ENCODE measurements around the gene USH2A. TPM values are rescaled to one million over a fixed set of nuclear protein-coding genes. Genes with fewer than 3 reads are reported as not detected.

Gene USH2A
- total RNA-seq, 2 donors from 2014 or later = 0.74 TPM; not detected in 1

DNA sequence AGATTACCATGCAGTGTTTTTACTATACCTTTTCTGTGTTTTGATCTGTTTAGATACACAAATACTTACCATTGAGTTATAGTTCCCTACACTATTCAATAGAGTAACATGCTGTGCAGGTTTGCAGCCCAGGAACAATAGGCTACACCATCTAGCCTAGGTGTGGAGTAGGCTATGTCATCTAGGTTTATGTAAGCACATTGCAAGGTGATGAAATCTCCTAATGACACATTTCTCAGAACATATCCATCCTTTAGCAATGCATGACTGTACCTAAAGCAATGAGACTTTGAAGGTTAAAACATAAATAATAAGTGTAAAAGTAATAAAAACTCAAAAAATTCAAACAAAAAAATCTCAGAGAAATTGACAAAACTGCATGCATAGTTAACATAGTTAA lies 358.6 kb downstream of the USH2A start:
- Histone ChIP-seq H3K4me1 (replicated peaks) (no peaks in the 10 kb centered on the region), H3K4me3 (no peak overlapping the region), H3K9me3 (no peaks in the 10 kb centered on the region), H3K27ac (no peak overlapping the region), H3K36me3 (no peaks in the 10 kb centered on the region), H3K27me3 (replicated peaks; ENCODE audit: insufficient read depth) (no peaks in the 10 kb centered on the region)
- TF ChIP-seq POLR2A (IDR thresholded peaks at IDR 0.05) (no peak), POLR2AphosphoS5 (IDR thresholded peaks at IDR 0.05) (no peak)
- TF ChIP-seq, protein P1, sequence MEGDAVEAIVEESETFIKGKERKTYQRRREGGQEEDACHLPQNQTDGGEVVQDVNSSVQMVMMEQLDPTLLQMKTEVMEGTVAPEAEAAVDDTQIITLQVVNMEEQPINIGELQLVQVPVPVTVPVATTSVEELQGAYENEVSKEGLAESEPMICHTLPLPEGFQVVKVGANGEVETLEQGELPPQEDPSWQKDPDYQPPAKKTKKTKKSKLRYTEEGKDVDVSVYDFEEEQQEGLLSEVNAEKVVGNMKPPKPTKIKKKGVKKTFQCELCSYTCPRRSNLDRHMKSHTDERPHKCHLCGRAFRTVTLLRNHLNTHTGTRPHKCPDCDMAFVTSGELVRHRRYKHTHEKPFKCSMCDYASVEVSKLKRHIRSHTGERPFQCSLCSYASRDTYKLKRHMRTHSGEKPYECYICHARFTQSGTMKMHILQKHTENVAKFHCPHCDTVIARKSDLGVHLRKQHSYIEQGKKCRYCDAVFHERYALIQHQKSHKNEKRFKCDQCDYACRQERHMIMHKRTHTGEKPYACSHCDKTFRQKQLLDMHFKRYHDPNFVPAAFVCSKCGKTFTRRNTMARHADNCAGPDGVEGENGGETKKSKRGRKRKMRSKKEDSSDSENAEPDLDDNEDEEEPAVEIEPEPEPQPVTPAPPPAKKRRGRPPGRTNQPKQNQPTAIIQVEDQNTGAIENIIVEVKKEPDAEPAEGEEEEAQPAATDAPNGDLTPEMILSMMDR (IDR thresholded peaks at IDR 0.05) = no peak
- intact Hi-C loops (cut with DNase I) = no loop called here
- no peak for DNase-seq (ENCODE audit: low spot score)

DNA sequence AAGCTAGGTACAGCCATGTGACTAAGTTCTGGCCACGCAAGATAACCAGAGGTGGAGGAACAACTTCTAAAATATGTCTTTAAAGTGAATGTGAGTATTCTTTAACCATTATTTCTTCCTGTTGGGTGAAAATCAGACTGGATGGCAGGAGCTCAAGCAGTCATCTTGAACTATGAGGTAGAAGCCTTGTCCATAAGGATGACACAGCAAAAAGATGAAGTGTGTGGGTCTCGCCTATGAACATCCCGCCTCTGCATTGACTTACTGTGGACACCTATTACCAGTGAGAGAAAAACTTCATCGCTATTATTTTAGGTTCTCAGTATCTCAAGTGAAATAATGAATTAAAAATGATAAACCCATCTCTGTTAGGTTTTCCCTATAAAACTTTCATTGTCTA lies 365.3 kb downstream of the USH2A start:
- no peaks in the 10 kb centered on the region for H3K36me3 ChIP-seq
- no peaks in the 10 kb centered on the region for H3K4me1 ChIP-seq (replicated peaks)
- WGBS = 94% methylated on average over 4 of the region's 4 CpGs
- no peak for DNase-seq (ENCODE audit: low spot score)
- no peak overlapping the region for H3K27ac ChIP-seq
- TF ChIP-seq POLR2AphosphoS5 (IDR thresholded peaks at IDR 0.05) = no peak
- TF ChIP-seq, protein P1 (IDR thresholded peaks at IDR 0.05) = no peak
- no peak for TF ChIP-seq POLR2A (IDR thresholded peaks at IDR 0.05)
- H3K27me3 ChIP-seq (replicated peaks; ENCODE audit: insufficient read depth) = no peaks in the 10 kb centered on the region
- H3K4me3 ChIP-seq = no peak overlapping the region
- intact Hi-C loops (cut with DNase I) = no loop called here
- H3K9me3 ChIP-seq = no peaks in the 10 kb centered on the region

DNA sequence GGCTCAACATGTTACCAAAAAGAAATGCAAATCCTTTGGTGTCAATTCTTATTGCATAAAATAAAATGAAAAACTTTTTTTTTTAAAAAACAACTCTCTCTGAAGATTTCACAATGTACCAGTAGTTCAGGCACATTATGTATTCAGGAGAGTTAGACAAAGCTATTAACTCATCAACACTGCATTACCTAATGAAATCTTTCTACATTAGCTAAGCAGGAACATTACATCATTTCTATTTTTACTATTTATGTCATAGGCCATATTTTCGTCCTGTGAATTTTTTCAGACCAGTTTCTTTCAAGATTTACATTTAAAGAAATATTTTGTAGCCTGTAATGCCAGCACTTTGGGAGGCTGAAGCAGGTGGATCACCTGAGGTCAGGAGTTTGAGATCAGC lies 366.2 kb downstream of the USH2A start:
- DNase-seq (ENCODE audit: low spot score) = no peak
- no peaks in the 10 kb centered on the region for H3K4me1 ChIP-seq (replicated peaks)
- no peak overlapping the region for H3K27ac ChIP-seq
- no peaks in the 10 kb centered on the region for H3K9me3 ChIP-seq
- H3K4me3 ChIP-seq = no peak overlapping the region
- no peaks in the 10 kb centered on the region for H3K36me3 ChIP-seq
- intact Hi-C loops (cut with DNase I) = no loop called here
- no peaks in the 10 kb centered on the region for H3K27me3 ChIP-seq (replicated peaks; ENCODE audit: insufficient read depth)
- WGBS = 29% methylated on average over 1 of the region's 1 CpG
- TF ChIP-seq, protein P1 (IDR thresholded peaks at IDR 0.05) = no peak
- TF ChIP-seq POLR2AphosphoS5 (IDR thresholded peaks at IDR 0.05) = no peak
- no peak for TF ChIP-seq POLR2A (IDR thresholded peaks at IDR 0.05)

DNA sequence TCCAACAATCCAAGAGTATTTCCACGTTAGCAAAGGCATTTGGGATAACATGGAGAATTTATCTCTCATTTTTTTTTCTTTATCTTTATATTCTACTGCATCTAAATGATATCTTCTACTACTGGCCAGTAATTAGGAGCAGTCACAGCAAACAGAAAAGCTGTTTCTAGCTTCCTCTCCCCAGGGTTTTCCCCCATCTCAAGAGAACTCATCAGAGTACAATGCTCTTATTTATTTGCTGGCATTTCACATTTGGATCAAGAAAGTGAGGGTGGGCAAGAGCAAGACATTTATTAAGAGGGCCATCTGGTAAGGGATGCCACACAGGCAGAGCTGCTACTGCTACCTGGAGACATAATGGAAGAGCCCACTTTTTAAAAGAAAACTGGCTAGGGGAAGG lies 368.2 kb downstream of the USH2A start:
- intact Hi-C loops (cut with DNase I) = no loop called here
- no peak overlapping the region for H3K27ac ChIP-seq
- TF ChIP-seq POLR2A (IDR thresholded peaks at IDR 0.05) (no peak), POLR2AphosphoS5 (IDR thresholded peaks at IDR 0.05) (no peak)
- TF ChIP-seq, protein P1 (IDR thresholded peaks at IDR 0.05) = no peak
- no peaks in the 10 kb centered on the region for H3K27me3 ChIP-seq (replicated peaks; ENCODE audit: insufficient read depth)
- H3K4me3 ChIP-seq = no peak overlapping the region
- no peak for DNase-seq (ENCODE audit: low spot score)
- no peaks in the 10 kb centered on the region for H3K4me1 ChIP-seq (replicated peaks)
- 24% methylated on average over 1 of the region's 1 CpG for WGBS
- no peaks in the 10 kb centered on the region for H3K9me3 ChIP-seq
- H3K36me3 ChIP-seq = no peaks in the 10 kb centered on the region

DNA sequence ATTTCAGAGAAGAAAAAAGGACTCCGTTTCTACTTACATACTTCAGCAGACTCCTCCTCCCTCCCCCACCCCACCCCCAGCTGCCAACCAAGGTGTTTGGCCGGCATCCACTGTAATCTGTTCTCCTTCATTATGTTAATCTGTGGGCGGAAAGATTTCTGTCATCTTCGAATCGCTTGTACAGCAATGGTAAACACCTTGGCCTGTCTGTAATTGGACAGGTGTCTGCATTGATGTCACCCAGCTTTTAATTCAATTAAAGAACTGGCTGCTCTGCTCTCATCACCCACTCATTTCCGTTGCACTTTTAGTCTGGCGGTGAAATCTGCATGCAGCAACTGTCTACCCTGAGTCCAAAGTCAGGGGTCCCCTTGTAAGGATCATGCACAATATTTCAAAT lies 368.6 kb downstream of the USH2A start:
- Histone ChIP-seq H3K27ac (no peak overlapping the region), H3K27me3 (replicated peaks; ENCODE audit: insufficient read depth) (no peaks in the 10 kb centered on the region), H3K36me3 (no peaks in the 10 kb centered on the region), H3K9me3 (no peaks in the 10 kb centered on the region), H3K4me1 (replicated peaks) (no peaks in the 10 kb centered on the region), H3K4me3 (no peak overlapping the region)
- no peak for DNase-seq (ENCODE audit: low spot score)
- WGBS = 37% methylated on average over 7 of the region's 7 CpGs
- intact Hi-C loops (cut with DNase I) = no loop called here
- TF ChIP-seq POLR2A (IDR thresholded peaks at IDR 0.05) (no peak), POLR2AphosphoS5 (IDR thresholded peaks at IDR 0.05) (no peak)
- TF ChIP-seq, protein P1 (IDR thresholded peaks at IDR 0.05) = no peak

Measured in prostate gland (tissue), 2 donors.